ENCODE results near the gene PRIM2.
"Not testable (repeated sequence)": the region's sequence is repeated elsewhere in the genome, so short reads cannot be mapped to it uniquely, and the experiment has no call there.

Gene PRIM2

GRCh38 chr6:57350443-57350842 lies 33.0 kb downstream of the PRIM2 start:
- DNase-seq (ENCODE audit: low read depth); H3K4me3 ChIP-seq (ENCODE audit: low read depth, low read length): not testable (repeated sequence)

- not testable (repeated sequence) for H3K4me3 ChIP-seq (ENCODE audit: low read depth, low read length); DNase-seq (ENCODE audit: low read depth)
Observed at GRCh38 chr6:57352596-57352995, 35.2 kb downstream of the PRIM2 start.

GRCh38 chr6:57358319-57358718 lies 40.9 kb downstream of the PRIM2 start:
- DNase-seq (ENCODE audit: low read depth): not testable (repeated sequence)

GRCh38 chr6:57359766-57360165 lies 42.3 kb downstream of the PRIM2 start:
- not testable (repeated sequence) for DNase-seq (ENCODE audit: low read depth)

More at GRCh38 chr6:57358319-57358718, 40.9 kb downstream of the PRIM2 start:
- H3K4me3 ChIP-seq (ENCODE audit: low read depth, low read length): not testable (repeated sequence)

GRCh38 chr6:57362340-57362739 lies 44.9 kb downstream of the PRIM2 start:
- H3K4me3 ChIP-seq (ENCODE audit: low read depth, low read length); DNase-seq (ENCODE audit: low read depth): not testable (repeated sequence)

More at GRCh38 chr6:57359766-57360165, 42.3 kb downstream of the PRIM2 start:
- not testable (repeated sequence) for H3K4me3 ChIP-seq (ENCODE audit: low read depth, low read length)

- not testable (repeated sequence) for H3K4me3 ChIP-seq (ENCODE audit: low read depth, low read length); DNase-seq (ENCODE audit: low read depth)
Observed at GRCh38 chr6:57365076-57365583, 47.7 kb downstream of the PRIM2 start.

- not testable (repeated sequence) for DNase-seq (ENCODE audit: low read depth)
Observed at GRCh38 chr6:57368965-57369731, 51.7 kb downstream of the PRIM2 start.

GRCh38 chr6:57371779-57372178 lies 54.3 kb downstream of the PRIM2 start:
- H3K4me3 ChIP-seq (ENCODE audit: low read depth, low read length); DNase-seq (ENCODE audit: low read depth): not testable (repeated sequence)

More at GRCh38 chr6:57368965-57369731, 51.7 kb downstream of the PRIM2 start:
- H3K4me3 ChIP-seq (ENCODE audit: low read depth, low read length): not testable (repeated sequence)

- not testable (repeated sequence) for H3K4me3 ChIP-seq (ENCODE audit: low read depth, low read length); DNase-seq (ENCODE audit: low read depth)
Observed at GRCh38 chr6:57374764-57375163, 57.3 kb downstream of the PRIM2 start.

GRCh38 chr6:57376083-57376482 lies 58.7 kb downstream of the PRIM2 start:
- not testable (repeated sequence) for DNase-seq (ENCODE audit: low read depth); H3K4me3 ChIP-seq (ENCODE audit: low read depth, low read length)

GRCh38 chr6:57389038-57389592 lies 71.7 kb downstream of the PRIM2 start:
- not testable (repeated sequence) for H3K4me3 ChIP-seq (ENCODE audit: low read depth, low read length); DNase-seq (ENCODE audit: low read depth)

- not testable (repeated sequence) for H3K4me3 ChIP-seq (ENCODE audit: low read depth, low read length); DNase-seq (ENCODE audit: low read depth)
Observed at GRCh38 chr6:57390818-57391217, 73.4 kb downstream of the PRIM2 start.

- H3K4me3 ChIP-seq (ENCODE audit: low read depth, low read length); DNase-seq (ENCODE audit: low read depth): not testable (repeated sequence)
Observed at GRCh38 chr6:57392047-57392446, 74.6 kb downstream of the PRIM2 start.

GRCh38 chr6:57419341-57419740 lies 101.9 kb downstream of the PRIM2 start:
- not testable (repeated sequence) for H3K4me3 ChIP-seq (ENCODE audit: low read depth, low read length)

GRCh38 chr6:57421503-57421902 lies 104.1 kb downstream of the PRIM2 start:
- no peak for DNase-seq (ENCODE audit: low read depth)
- no peak overlapping the region for H3K4me3 ChIP-seq (ENCODE audit: low read depth, low read length)

More at GRCh38 chr6:57419341-57419740, 101.9 kb downstream of the PRIM2 start:
- not testable (repeated sequence) for DNase-seq (ENCODE audit: low read depth)

- DNase-seq (ENCODE audit: low read depth): no peak
Observed at GRCh38 chr6:57423468-57423867, 106.0 kb downstream of the PRIM2 start.

GRCh38 chr6:57431742-57432141 lies 114.3 kb downstream of the PRIM2 start:
- not testable (repeated sequence) for H3K4me3 ChIP-seq (ENCODE audit: low read depth, low read length); DNase-seq (ENCODE audit: low read depth)

More at GRCh38 chr6:57423468-57423867, 106.0 kb downstream of the PRIM2 start:
- no peak overlapping the region for H3K4me3 ChIP-seq (ENCODE audit: low read depth, low read length)

- peak; percentile 20 for DNase-seq (ENCODE audit: low read depth)
- H3K4me3 ChIP-seq (ENCODE audit: low read depth, low read length): no peak overlapping the region
Observed at GRCh38 chr6:57432157-57432556, 114.7 kb downstream of the PRIM2 start.

- H3K4me3 ChIP-seq (ENCODE audit: low read depth, low read length): no peak overlapping the region
- DNase-seq (ENCODE audit: low read depth): peak; percentile 69
Observed at GRCh38 chr6:57432919-57433684, 115.7 kb downstream of the PRIM2 start.

GRCh38 chr6:57433790-57434189 lies 116.4 kb downstream of the PRIM2 start:
- H3K4me3 ChIP-seq (ENCODE audit: low read depth, low read length); DNase-seq (ENCODE audit: low read depth): not testable (repeated sequence)

Measured in skeletal muscle cell (primary cell).